GM18870 (cell line): ENCODE results near the gene MED6.

Source experiments
- ATAC-seq: cut with Tn5 transposase; IDR thresholded peaks from one replicate; pipeline ENCODE4 v1.9.1; 2021; ENCODE audit warnings: moderate library complexity; ENCODE audit not compliant: unreplicated experiment

Gene MED6

DNA sequence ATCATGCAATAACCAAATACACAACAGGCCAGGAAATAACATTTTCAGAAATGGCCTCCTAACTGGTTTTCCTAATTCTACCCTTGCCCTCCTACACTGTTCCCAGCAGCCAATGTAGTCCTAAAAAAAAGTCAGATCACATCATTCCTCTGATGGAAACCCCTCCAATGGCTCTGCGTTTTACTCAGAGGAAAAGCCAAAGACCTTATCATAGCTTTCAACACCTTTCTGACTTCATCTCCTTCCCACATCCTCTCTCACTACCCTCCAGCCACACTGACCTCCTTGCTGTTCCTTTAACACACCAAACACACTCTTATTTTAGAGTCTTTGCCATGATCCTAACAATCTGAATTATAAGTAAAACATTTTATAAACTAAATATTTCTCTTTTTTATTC, 1.1 kb downstream of the MED6 start:
- no peak for ATAC-seq

DNA sequence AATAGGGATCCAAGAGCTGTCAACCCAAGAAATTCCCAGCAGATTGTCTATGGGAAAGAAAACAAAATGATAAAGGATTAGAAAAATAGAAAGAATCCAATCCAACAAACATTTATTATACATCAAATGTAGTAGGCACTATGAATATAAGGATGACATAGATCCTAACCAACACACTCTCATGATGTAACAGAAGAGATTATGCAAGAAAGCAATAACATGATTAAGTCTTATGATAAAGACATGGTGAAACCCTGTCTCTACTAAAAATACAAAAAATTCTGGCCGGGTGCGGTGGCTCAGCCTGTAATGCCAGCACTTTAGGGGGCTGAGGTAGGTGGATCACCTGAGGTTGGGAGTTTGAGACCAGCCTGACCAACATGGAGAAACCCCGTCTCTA, 2.7 kb downstream of the MED6 start:
- no peak for ATAC-seq

DNA sequence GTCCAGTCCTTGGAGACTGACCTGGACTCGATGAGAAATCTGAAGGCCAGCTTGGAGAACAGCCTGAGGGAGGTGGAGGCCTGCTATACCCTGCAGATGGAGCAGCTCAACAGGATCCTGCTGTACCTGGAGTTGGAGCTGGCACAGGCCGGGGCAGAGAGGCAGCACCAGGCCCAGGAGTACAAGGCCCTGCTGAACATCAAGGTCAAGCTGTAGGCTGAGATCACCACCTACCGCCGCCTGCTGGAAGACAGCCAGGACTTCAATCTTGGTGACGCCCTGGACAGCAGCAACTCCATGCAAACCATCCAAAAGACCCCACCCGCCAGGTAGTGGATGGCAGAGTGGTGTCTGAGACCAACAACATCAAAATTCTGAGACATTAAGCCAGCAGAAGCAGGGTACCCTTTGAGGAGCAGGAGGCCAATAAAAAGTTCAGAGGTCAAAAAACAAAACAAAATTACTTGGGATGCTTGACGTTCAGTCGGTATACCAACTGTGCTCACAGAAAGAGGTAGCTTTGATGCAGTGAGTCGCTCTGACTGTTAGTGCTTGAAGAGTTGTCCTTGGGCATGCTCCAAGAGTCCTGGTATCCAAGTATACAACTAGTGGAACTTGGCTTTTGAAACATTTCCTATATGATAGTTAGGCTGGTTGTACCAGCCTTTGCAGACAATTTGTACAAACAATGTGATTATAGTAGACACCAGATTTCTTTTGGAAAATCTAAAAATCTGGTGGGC, 4.8 kb downstream of the MED6 start:
- no peak for ATAC-seq

DNA sequence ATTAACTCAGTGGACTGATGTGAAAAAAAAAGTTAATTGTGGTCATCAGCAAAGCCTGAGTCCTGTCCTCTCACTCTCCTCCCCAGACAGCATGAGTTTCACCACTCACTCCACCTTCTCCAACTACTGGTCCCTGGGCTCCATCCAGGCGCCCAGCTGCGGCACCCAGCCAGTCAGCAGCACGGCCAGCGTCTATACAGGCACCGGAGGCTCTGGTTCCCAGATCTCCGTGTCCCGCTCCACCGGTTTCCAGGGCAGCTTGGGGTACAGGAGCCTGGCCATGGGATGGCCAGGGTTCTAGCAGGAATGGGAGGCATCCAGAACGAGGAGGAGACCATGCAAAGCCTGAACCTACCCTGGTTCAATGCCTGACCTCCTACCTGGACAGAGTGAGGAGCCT, 6.0 kb downstream of the MED6 start:
- no peak for ATAC-seq

DNA sequence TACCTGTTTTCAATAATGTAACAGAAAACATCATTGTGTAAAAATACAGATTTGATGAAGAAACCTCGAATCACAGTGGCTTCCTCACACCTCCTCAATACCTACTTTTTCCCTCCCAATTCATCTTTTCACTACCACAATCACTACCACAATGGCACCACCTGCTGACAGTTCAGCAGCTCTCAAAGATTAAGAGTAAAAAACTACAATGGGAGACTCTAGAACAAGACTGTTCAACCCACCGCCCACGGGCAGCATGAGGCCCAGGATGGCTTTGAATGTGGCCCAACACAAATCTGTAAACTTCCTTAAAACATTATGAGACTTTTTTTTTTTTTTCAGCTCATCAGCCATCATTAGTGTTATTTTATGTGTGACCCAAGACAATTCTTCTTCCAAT, 15.2 kb downstream of the MED6 start:
- ATAC-seq: no peak

DNA sequence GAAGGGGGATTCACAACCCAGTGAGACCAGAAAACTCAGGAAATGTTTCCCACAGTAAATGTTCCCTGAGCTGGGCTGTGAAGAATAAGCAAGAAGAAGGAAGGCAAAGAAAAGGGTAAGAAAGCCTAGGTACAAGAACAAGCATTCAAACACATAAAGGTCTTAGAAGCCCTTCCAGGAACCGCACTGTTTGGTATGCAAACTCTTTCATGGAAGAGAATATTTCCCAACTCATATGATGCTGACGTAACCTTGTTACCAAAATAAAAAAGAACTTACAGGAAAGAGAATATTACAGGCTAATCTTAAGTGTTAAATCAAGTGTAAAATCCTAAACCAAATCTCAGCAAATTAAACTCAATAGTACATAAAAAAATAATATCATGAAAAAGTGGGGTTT, 23.6 kb downstream of the MED6 start:
- no peak for ATAC-seq

DNA sequence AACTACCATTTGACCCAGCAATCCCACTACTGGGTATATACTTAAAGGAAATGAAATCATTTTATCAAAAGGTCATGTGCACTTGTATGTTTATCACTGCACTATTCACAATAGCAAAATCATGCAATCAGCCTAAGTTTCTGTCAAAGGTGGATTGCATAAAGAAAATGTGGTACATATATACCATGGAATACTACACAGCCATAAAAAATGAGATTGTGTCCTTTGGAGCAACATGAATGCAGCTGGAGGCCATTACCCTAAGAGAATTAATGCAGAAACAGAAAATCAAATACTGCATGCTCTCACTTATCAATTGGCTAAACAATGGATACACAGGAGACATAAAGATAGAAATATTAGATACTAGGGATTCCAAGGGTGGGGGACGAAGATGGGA, 27.4 kb downstream of the MED6 start:
- no peak for ATAC-seq

DNA sequence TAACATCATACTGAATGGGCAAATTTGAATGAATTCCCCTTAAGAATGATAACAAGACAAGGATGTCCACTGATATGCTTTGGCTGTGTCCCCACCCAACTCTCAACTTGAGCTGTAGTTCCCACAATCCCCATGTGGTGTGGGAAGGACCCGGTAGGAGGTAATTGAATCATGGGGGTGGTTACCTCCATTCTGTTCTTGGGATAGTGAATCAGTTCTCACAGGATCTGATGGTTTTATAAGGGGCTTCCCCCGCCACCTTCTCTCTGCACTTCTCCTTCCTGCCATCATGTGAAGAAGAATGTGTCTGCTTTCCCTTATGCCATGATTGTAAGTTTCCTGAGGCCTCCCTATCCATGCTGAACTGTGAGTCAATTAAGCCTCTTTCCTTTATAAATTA, 29.3 kb downstream of the MED6 start:
- ATAC-seq: no peak

DNA sequence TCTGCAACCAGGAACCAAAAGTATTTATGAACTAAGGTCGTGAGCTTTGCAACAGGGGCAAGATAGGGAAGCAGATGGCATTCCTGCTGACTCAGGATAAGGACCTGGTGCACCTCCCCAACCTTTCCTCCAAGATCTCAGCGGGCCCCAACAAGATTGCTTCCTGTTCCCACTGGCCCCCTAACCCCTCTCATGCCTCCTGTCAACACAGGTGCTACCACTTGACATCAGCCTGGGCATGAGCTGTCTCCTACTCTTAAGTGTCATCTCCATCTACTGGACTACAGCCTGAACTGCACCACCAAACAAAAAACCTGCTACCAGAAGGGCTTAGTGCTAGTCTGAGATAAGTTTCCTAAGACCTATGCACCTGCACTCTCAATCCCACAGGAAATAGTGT, 32.7 kb downstream of the MED6 start:
- no peak for ATAC-seq

DNA sequence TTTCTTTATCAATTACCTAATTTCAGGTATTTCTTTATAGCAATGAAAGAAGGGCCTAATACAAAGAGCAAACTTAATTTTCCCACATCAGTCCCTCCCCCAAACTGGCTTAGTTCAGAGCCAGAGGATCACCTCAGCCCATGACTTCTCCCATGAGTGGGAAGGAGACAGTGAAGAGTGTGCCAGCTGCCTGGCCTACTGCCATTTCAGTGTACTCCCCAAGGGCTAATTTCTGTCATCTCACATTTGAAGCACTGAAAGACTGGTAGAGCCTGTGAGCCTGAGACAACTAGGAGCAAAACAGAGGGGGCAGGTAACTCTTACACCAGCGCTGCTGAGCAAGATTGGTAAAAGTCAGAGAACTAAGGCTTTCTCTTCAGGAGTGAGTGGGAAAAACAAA, 36.6 kb downstream of the MED6 start:
- no peak for ATAC-seq

DNA sequence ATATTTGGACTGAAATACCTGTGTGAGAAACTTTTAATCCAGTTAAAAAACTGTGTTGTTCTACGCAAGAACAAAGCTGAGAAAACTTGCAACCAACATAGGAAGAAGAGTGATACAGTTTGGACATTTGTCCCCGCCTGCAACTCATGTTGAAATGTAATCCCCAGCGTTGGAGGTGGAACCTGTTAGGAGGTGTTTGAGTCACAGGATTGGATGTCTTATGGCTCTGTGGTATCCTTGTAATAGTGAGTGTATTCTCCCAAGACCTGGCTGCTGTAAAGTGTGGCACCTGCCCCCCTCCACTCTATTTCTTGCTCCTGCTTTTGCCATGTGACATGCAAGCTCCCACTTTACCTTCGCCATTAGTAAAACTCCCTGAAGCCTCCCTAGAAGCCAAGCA, 37.0 kb downstream of the MED6 start:
- no peak for ATAC-seq

DNA sequence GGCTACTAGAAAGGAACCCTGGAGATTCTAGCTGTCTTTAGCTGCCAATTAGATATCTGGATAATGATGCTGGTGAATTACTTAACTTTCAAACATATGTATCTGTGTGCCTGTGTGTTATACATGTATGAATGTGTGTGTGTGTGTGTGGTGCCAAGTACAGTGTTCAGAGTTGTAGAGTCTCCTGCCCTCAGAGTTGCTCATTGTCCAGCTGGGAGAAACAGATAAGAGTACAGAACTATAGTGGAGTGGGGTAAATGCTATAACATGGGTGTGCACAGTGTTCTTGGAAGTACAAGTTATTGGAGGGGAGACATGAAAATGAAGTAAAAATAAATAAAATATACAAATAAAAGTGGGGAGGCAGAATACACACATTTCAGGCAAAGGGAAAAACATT, 42.1 kb downstream of the MED6 start:
- ATAC-seq: no peak

DNA sequence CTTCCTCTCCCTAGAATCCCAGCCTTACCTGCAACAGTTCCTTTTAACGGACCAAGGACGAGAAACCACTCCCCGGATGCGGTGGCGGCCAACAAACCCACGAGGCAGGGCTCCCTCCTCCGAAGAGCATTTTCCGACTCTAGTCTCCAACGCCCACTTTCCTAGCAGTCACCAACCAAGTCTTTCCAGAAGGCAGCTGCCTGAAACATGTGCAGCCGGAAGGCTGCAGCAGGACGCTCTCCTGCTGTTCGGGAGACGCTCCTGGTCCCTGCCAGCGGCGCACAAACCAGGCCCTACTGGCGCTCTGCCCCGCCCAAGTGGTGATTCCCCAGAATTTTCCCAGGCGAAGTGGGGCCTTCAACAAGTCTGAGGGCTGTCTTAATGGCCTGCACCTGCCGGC, 44.6 kb downstream of the MED6 start:
- ATAC-seq: no peak

DNA sequence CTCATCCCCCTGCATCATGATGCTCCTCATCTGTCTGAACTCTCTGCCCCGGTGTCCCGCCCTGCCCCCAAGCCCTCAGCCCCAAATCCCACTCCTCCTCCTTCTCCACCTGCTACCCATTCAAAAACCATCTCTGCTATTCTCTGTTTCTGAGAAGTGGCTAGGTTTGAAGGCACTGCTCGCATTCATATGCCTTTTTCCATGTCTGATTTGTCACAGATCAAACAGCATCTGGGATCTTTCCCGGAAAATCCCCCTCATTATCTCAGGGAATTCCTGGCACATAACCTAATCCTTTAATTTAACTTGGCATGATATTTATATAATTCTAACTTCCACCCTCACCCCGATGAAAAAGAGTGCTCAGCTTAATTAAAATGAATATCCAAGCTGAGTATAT, 62.4 kb downstream of the MED6 start:
- ATAC-seq: no peak

DNA sequence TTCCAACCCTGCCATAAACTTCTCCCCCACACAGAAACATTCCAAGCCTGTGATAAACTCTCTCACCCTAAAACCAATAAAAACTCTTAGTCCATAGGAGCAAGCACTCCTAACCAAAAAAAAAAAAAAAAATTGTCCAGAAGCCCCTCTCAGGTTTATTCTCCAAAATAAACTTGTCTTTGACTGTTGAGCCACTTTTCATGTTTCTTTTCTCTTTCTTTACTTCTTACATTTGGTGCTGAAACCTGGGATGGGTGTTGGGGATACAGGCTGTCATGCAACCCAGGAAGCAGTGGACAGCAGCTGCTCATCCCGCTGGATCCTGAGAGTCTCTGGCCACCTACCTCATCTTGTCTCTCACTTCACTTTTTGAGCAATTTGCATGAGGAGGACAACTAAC, 63.6 kb downstream of the MED6 start:
- ATAC-seq: no peak

DNA sequence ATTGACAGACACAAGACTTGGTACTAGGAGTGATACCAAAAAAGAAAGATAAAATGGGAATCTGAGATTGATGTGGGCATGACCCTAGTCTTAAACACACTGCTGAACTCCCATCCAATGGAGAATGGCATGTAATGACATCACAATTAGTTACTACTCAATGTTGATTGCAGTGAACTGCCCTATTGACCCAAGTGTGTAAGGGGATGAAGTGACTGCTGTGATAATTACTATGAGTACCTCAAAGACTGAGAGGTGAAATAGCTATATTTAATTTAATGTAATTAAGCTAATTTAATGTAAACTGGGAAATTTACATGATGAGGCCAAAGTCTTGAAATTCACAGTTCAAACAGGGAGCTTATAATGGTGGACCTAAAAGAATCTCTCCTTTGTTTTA, 65.6 kb downstream of the MED6 start, which contains the start of gene ADAM20:
TSS of gene ADAM20 (minus strand) at position 101 of the 400 bp plus-strand sequence. CDS start 10,247 bp downstream, outside the sequence.
- no peak for ATAC-seq
